HepG2 (cell line): ENCODE measurements around the gene DPEP3. TPM values are rescaled to one million over a fixed set of nuclear protein-coding genes. Genes with fewer than 3 reads are reported as not detected.

Experiments used
- ATF6 ChIP-seq: sonication (generic); formaldehyde crosslinking; conservative IDR thresholded peaks from 2 replicates; pipeline ENCODE4 v1.4.0; 2020; ENCODE audit warnings: missing genetic modification reagents
- CEBPB ChIP-seq: IDR thresholded peaks from 2 replicates; pipeline ENCODE4 v1.6.1; 2011; ENCODE audit warnings: low read depth, low read length, improper control_type of control experiment, borderline replicate concordance
- CHD2 ChIP-seq: IDR thresholded peaks from 2 replicates; pipeline ENCODE4 v1.6.1; 2011; ENCODE audit warnings: low read depth, low read length, improper control_type of control experiment
- ESRRA ChIP-seq: sonication (generic); formaldehyde crosslinking; IDR thresholded peaks from 2 replicates; pipeline ENCODE4 v1.5.1; 2020; ENCODE audit warnings: mild to moderate bottlenecking, low read depth, missing genetic modification reagents
- KDM5B ChIP-seq: sonication (generic); formaldehyde crosslinking; IDR thresholded peaks from 2 replicates; pipeline ENCODE4 v1.4.0; 2020; ENCODE audit warnings: missing genetic modification reagents, mild to moderate bottlenecking, borderline replicate concordance
- MBNL3 ChIP-seq: fragments of 250-450 bp; sonication (Bioruptor Pico); conservative IDR thresholded peaks from 2 replicates; pipeline ENCODE4 v1.8.0; 2022; ENCODE audit warnings: mild to moderate bottlenecking, inconsistent platforms
- SIN3A ChIP-seq: IDR thresholded peaks from 2 replicates; pipeline ENCODE4 v1.6.1; 2011; ENCODE audit warnings: low read depth, mild to moderate bottlenecking, control low read depth, low read length, borderline replicate concordance
- SMAD1 ChIP-seq: sonication (generic); formaldehyde crosslinking; IDR thresholded peaks from 2 replicates; pipeline ENCODE4 v1.4.0; 2020; ENCODE audit warnings: missing genetic modification reagents, low read depth, mild to moderate bottlenecking, borderline replicate concordance
- SP5 ChIP-seq: IDR thresholded peaks from 2 replicates; pipeline ENCODE4 v1.6.1; 2016; ENCODE audit warnings: low read depth, borderline replicate concordance
- TFAP4 ChIP-seq: sonication (generic); IDR thresholded peaks from 2 replicates; pipeline ENCODE4 v1.6.1; 2016; ENCODE audit warnings: low read depth, borderline replicate concordance
- THAP9 ChIP-seq: sonication (generic); formaldehyde crosslinking; IDR thresholded peaks from 2 replicates; pipeline ENCODE4; 2020; ENCODE audit warnings: missing genetic modification reagents, mild to moderate bottlenecking, borderline replicate concordance
- ZBTB38 ChIP-seq: sonication (generic); formaldehyde crosslinking; IDR thresholded peaks from 2 replicates; pipeline ENCODE4 v1.5.1; 2020; ENCODE audit warnings: mild to moderate bottlenecking, missing genetic modification reagents
- ZGPAT ChIP-seq: IDR thresholded peaks from 2 replicates; pipeline ENCODE4 v1.6.1; 2016; ENCODE audit warnings: mild to moderate bottlenecking
- ZNF33B ChIP-seq: sonication (generic); formaldehyde crosslinking; IDR thresholded peaks from 2 replicates; pipeline ENCODE4 v1.5.1; 2020; ENCODE audit warnings: mild to moderate bottlenecking, missing genetic modification reagents
- ZNF441 ChIP-seq: sonication (generic); formaldehyde crosslinking; IDR thresholded peaks from 2 replicates; pipeline ENCODE4 v1.7.0; 2021; ENCODE audit warnings: missing genetic modification reagents, borderline replicate concordance
- ZNF451 ChIP-seq: sonication (generic); formaldehyde crosslinking; IDR thresholded peaks from 2 replicates; pipeline ENCODE4 v1.5.0; 2020; ENCODE audit warnings: mild to moderate bottlenecking, missing genetic modification reagents
- ZNF460 ChIP-seq: sonication (generic); formaldehyde crosslinking; IDR thresholded peaks from 2 replicates; pipeline ENCODE4 v1.5.1; 2020; ENCODE audit warnings: missing genetic modification reagents, mild to moderate bottlenecking, borderline replicate concordance
- ZNF556 ChIP-seq: sonication (generic); formaldehyde crosslinking; IDR thresholded peaks from 2 replicates; pipeline ENCODE4 v1.4.0; 2020; ENCODE audit warnings: mild to moderate bottlenecking, missing genetic modification reagents, borderline replicate concordance
- ZNF563 ChIP-seq: sonication (generic); formaldehyde crosslinking; IDR thresholded peaks from 2 replicates; pipeline ENCODE4 v1.8.0; 2022; ENCODE audit warnings: mild to moderate bottlenecking, moderate library complexity, missing genetic modification reagents
- ZNF660 ChIP-seq: sonication (generic); formaldehyde crosslinking; IDR thresholded peaks from 2 replicates; pipeline ENCODE4 v1.5.1; 2020; ENCODE audit warnings: mild to moderate bottlenecking, low read depth, missing genetic modification reagents, borderline replicate concordance
- ZNF788 ChIP-seq: sonication (generic); formaldehyde crosslinking; IDR thresholded peaks from 2 replicates; pipeline ENCODE4 v1.5.0; 2020; ENCODE audit warnings: mild to moderate bottlenecking, missing genetic modification reagents, borderline replicate concordance
- polyA plus RNA-seq, 8 experiments: library from polyadenylated mRNA; depleted of rRNA in 3 of 8; stranded (reverse) in 7 of 8; unstranded in 1 of 8; fragments of >200 nt; fragmentation: Illumina TruSeq in 4 of 8; extraction: Trizol in 4 of 8; gene quantifications; 2 replicates each; pipeline versions ENCODE4 v1.2.1 to v1.2.3, GENCODE V29; 2011 to 2016; ENCODE audit warnings: low read depth in 4 of 8, missing spikeins in 1 of 8, mixed read lengths in 1 of 8; ENCODE audit not compliant: insufficient read depth in 1 of 8
- total RNA-seq, 5 experiments: library from RNA; depleted of rRNA; stranded (reverse); fragments of >200 nt; fragmentation: Illumina TruSeq; extraction: Trizol; gene quantifications; 2 replicates each; pipeline ENCODE4 v1.2.3, GENCODE V29; 2016; ENCODE audit warnings: low read depth in 1 of 5

DPEP3 gene
- total and polyA plus RNA-seq, 2 of the 13 experiments (the other 11 are each of a cell fraction or from before 2014, with no cell fraction given): not detected

GRCh38 chr16:67934306-67935100 lies 45.8 kb downstream of the DPEP3 start (continued):
- TF ChIP-seq ATF6 (CRISPR knock-in tag) (no peak), ZBTB38 (no peak), ZNF33B (CRISPR knock-in tag) (no peak), CEBPB (no peak), SIN3A (0 out of 2 replicates have a peak, but pooled peaks have one; percentile 5), ZNF788 (CRISPR knock-in tag) (0 out of 2 replicates have a peak, but pooled peaks have one; percentile 62), ZNF451 (CRISPR knock-in tag) (no peak), ZGPAT (CRISPR knock-in tag) (no peak), SMAD1 (CRISPR knock-in tag) (no peak), MBNL3 (CRISPR knock-in tag) (no peak), ESRRA (CRISPR knock-in tag) (no peak), KDM5B (CRISPR knock-in tag) (peak; percentile 22; the same call in 1 of the 2 replicates), ZNF563 (CRISPR knock-in tag) (no peak), ZNF660 (no peak), TFAP4 (no peak), ZNF441 (0 out of 2 replicates have a peak, but pooled peaks have one; percentile 5), ZNF556 (CRISPR knock-in tag) (no peak), CHD2 (no peak), SP5 (CRISPR knock-in tag) (no peak), ZNF460 (CRISPR knock-in tag) (no peak), THAP9 (CRISPR knock-in tag) (no peak)
